Skin epidermis (tissue), 12 donors: Measurements from ENCODE around the gene CDK7.
A peak's percentile ranks its signal among the peaks of the same experiment; 100 is the strongest.
"Not testable (repeated sequence)": the region's sequence is repeated elsewhere in the genome, so short reads cannot be mapped to it uniquely, and the experiment has no call there.

ENCODE experiments used
- H3K27ac ChIP-seq, 21 experiments: fragments of 200-600 bp; sonication (generic) in 11 of 21; one replicate each; pipeline ENCODE4 v1.5.0; 2020; ENCODE audit warnings: mild to moderate bottlenecking in 3 of 21, inconsistent platforms in 2 of 21, moderate library complexity in 2 of 21
- H3K4me3 ChIP-seq, 7 experiments: fragments of 200-600 bp; sonication (generic) in 2 of 7; one replicate each; pipeline ENCODE4 v1.5.0; 2020; ENCODE audit warnings: inconsistent platforms in 2 of 7, mild to moderate bottlenecking in 2 of 7, moderate library complexity in 1 of 7

Gene CDK7

GRCh38 chr5:69234457-69235268, at the start of gene CDK7:
CDK7 (plus strand) TSS chr5:69234886; CDS start chr5:69234976, 90 bp downstream.
- peak within 1 kb of the TSS; percentile 53 to 95 (median 84) for H3K4me3 ChIP-seq
- peak within 1 kb of the TSS; percentile 50 to 94 (median 87) for H3K27ac ChIP-seq

DNA sequence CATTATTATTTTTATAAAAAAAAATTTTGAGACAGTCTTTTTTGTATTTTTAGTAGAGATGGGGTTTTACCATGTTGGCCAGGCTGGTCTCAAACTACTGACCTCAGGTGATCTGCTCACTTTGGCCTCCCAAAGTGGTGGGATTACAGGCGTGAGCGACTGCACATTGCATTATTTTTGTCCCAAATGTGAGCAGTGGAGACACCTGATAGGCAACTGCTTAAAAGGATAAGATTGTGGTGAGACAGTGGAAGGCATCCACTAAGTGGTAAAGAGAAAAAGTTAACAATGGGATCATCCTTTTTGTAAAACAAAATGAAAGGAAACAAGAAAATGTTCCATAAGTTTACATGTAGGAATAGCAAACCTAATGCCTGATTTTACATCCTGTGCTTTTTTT, 47.3 kb upstream of the CDK7 start:
- no peak overlapping the region for H3K4me3 ChIP-seq
- H3K27ac ChIP-seq: no peak overlapping the region

DNA sequence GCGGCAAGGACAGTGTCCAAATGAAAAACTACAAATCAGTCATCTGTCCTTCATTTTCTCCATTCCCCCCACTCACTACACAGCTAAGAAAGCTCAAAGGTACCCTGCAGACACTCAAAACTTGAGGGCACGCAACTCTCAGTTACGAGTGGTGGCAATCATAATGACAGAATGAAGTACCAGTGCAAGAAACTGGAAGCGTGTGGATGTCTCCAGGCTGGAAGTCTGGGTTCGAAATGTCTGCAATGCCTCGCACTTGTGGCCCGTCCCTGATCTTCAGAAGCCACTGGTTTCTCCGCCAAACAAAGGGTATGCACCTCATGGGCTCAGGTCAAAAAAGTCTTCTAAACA, 45.9 kb upstream of the CDK7 start:
- Histone ChIP-seq H3K4me3 (peak overlapping the region; percentile 45 to 91 (median 78)), H3K27ac (peak overlapping the region in 20 of 21 experiments; percentile 10 to 84 (median 78))

DNA sequence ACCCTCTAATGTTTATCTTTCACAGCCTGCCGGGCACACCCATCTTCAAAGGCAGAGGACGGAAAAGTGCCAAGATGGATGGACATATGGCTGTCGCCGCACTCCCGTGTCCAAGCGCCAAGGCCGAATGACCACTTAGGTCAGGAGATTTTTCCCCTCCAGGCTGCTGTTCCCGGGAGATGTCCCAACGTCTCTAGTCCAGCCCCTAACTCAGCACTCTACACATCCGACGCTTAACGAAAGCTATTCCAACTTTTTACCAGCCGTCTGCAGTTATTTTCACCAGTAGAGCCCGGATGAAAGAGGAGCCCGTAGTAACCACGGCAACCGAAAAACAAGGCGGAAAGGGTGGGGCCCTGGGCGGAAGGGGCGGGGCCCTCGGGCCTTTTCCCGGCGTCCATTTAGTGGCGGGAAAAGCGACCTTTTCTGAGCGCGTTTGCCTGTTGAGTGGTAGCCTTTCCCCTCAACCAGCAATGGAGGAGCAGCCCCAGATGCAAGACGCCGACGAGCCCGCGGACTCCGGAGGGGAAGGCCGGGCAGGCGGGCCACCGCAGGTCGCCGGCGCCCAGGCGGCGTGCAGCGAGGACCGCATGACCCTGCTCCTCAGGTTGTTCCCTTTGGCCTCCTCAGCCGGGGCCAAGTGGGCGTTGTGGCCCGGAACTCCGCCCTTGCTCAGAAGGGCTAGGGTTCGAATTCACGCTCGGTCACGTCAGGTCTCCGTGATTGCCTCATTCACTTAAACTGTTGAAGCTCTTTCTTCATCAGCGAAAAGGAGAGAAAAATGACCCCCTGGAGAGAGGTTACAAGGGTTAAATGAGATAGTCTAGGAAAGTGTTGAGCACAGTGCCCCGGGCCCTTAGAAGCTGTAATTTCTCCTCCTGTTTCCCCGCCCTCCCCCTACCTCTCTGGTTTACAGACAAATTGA, 45.3 kb upstream of the CDK7 start, which contains the start of gene CENPH:
Gene CENPH (plus strand): TSS at position 422 of the 925 bp plus-strand sequence. CDS start 52 bp downstream, at position 474.
- Histone ChIP-seq H3K27ac (peak within 1 kb of the TSS in 20 of 21 experiments; percentile 10 to 84 (median 78)), H3K4me3 (peak within 1 kb of the TSS; percentile 45 to 91 (median 78))

DNA sequence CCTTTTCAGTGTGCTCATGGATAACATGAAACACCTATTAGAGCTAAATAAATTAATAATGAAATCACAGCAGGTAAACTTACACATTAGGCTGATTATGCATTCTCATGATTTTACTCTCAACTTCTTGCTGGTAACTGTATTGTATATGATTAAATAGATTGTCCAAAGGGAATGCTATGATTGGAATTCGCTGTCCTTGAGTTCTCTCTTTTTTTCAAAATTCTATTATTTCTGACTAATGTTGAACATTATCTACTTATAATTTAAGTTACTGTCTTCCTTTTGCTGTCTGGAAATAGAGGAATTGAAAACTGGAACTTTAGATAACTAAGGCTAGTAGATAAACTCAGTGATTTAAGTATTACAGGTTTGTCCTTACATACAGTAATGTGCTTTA, 32.2 kb upstream of the CDK7 start:
- Histone ChIP-seq H3K27ac (no peak overlapping the region), H3K4me3 (no peak overlapping the region)

DNA sequence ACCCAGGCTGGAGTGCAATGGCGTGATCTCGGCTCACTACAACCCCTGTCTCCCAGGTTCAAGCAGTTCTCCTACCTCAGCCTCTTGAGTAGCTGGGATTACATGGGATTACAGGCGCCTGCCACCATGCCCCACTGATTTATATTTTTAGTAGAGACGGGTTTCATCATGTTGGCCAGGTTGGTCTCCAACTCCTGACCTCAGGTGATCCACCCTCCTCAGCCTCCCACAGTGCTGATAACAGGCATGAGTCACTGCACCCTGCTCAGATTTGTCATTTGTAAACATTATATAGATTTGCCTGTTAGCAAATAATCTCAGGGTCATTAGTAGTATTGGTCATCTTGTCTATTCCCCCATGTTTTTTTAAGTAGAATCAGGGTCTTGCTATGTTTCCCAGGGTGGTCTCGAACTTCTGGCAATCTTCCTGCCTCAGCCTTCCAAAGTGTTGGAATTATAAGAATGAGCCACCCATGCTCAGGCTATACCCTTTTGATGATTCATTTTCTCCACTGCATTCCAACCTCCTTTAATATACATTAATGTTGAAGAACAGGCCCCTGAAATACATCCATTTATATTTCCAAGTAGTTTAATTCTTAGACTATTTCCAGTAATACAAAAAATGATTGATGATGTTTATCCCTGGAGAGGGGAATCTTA, 28.0 kb upstream of the CDK7 start:
- Histone ChIP-seq H3K27ac (no peak overlapping the region), H3K4me3 (no peak overlapping the region)

- Histone ChIP-seq H3K4me3 (no peak overlapping the region), H3K27ac (no peak overlapping the region)
Measured at GRCh38 chr5:69209602-69210001, 25.1 kb upstream of the CDK7 start.

- H3K27ac ChIP-seq: no peak overlapping the region
Measured at GRCh38 chr5:69211200-69211599, 23.5 kb upstream of the CDK7 start.

DNA sequence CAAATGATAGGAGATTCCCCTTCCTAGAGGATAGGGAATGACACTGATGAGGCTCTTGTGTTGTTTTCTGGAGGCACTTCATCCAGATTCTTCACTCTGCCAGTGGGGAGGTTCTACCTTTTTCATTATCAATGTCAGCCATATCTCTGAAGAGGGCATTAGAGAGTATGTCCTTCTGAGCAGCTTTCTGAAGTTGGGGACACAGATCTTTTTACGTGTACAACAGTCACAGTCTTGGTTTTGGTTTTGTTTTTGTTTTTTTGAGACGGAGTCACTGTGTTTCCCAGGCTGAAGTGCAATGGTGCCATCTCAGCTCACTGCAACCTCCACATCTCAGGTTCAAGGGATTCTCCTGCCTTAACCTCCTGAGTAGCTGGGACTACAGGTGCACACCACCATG, 22.7 kb upstream of the CDK7 start:
- Histone ChIP-seq H3K4me3 (no peak overlapping the region), H3K27ac (no peak overlapping the region)

More at GRCh38 chr5:69211200-69211599, 23.5 kb upstream of the CDK7 start:
- H3K4me3 ChIP-seq: no peak overlapping the region

DNA sequence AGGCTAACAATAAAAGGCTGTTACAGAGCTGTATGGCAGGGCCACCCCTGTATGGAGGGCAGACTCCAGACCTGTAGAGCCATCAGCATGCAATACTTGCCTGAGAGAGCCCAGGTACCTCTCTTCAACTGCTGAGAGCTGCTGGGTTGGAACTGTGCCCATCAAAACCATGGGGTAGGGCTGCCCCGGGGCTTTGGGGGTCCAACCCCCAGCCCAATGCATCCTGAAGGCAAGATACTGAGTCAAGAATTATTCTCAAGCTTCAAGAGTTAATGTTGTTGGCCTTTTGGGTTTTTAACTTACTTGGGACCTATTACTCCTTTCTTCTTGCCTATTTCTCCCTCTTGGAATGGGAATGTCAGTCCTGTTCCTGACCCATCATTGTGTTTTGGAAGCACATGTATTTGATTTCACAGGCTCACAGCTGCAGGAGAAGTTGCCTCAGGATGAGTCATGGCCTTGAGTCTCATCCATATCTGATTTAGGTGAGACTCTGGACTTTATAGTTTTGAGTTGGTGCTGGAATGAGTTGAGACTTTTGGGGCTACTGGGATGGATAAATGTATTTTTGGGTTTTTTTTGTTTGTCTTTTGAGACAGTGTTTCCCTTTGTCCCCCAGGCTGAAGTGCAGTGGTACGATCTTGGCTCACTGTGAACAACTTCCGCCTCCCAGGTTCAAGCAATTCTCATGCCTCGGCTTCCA, 21.0 kb upstream of the CDK7 start:
- Histone ChIP-seq H3K27ac (no peak overlapping the region), H3K4me3 (no peak overlapping the region)

DNA sequence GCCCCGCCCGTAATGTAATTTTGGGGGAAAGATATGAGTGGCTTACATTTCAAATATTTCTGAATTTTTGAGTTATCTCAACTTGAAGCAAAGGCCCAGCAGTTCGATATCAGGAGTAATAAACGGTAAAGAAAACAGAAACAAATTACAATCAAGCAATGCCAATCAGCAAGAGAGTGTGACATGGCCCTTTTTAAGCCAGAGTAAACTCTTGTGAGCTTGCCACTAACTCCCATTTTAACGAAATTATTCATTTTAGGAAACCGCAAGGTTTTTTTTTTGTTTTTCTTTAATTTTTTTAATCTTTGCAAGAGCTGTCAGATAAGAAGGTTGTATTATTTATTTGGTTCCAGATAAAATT, 17.6 kb upstream of the CDK7 start:
- Histone ChIP-seq H3K27ac (peak overlapping the region in 5 of 21 experiments; percentile 3 to 90 (median 90)), H3K4me3 (peak overlapping the region; percentile 63 to 99 (median 96))

GRCh38 chr5:69217548-69218526, 16.8 kb upstream of the CDK7 start:
- H3K4me3 ChIP-seq: peak overlapping the region; percentile 63 to 99 (median 96)
- H3K27ac ChIP-seq: peak overlapping the region in 20 of 21 experiments; percentile 74 to 94 (median 89)

GRCh38 chr5:69219939-69220338, 14.7 kb upstream of the CDK7 start:
- Histone ChIP-seq H3K4me3 (no peak overlapping the region), H3K27ac (no peak overlapping the region)

- not testable (repeated sequence) for H3K4me3 ChIP-seq, H3K27ac ChIP-seq
Measured at GRCh38 chr5:69220371-69220770, 14.3 kb upstream of the CDK7 start.

GRCh38 chr5:69220833-69221232, 13.9 kb upstream of the CDK7 start:
- H3K27ac ChIP-seq, H3K4me3 ChIP-seq: not testable (repeated sequence)

- H3K4me3 ChIP-seq: no peak overlapping the region
- no peak overlapping the region for H3K27ac ChIP-seq
Measured at GRCh38 chr5:69224520-69224919, 10.2 kb upstream of the CDK7 start.

GRCh38 chr5:69225860-69226259, 8.8 kb upstream of the CDK7 start:
- Histone ChIP-seq H3K4me3 (no peak overlapping the region), H3K27ac (no peak overlapping the region)

DNA sequence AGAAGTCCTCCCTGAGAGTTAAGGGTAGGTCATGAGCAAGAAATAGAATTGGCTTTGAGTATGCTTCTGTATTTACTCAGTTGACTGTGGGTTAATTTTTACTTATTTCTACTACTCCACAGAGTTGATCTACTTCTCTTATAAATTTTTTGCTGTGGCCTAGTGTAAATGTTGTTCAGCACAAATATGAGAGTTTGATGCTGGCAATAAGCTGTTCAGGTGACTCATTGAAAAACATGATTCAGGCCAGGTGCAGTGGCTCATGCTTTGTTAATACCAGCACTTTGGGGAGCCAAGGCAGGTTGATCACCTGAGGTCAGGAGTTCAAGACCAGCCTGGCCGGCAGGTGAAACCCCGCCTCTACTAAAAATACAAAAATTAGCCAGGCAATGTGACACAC, 4.5 kb upstream of the CDK7 start:
- no peak overlapping the region for H3K4me3 ChIP-seq

More for the DNA sequence above, 4.5 kb upstream of the CDK7 start:
- no peak overlapping the region for H3K27ac ChIP-seq
